HUES64 (cell line): ENCODE measurements around the gene BLOC1S1.
A peak's percentile ranks its signal among the peaks of the same experiment; 100 is the strongest.

Experiments
- H3K27ac ChIP-seq: 2 replicates; pipeline ENCODE4 v1.7.0; 2013; ENCODE audit warnings: low read depth, low read length, inconsistent platforms
- H3K27me3 ChIP-seq: 2 replicates; pipeline ENCODE4 v1.6.1; 2013; ENCODE audit warnings: mild to moderate bottlenecking, low read length; ENCODE audit not compliant: insufficient read depth
- H3K36me3 ChIP-seq: 2 replicates; pipeline ENCODE4 v1.6.1; 2013; ENCODE audit warnings: mild to moderate bottlenecking, low read length; ENCODE audit not compliant: insufficient read depth
- H3K4me1 ChIP-seq: 2 replicates; pipeline ENCODE4 v1.6.1; 2013; ENCODE audit warnings: mild to moderate bottlenecking, low read length, moderate library complexity; ENCODE audit not compliant: insufficient read depth
- H3K4me3 ChIP-seq: 2 replicates; pipeline ENCODE4 v1.5.1; 2013; ENCODE audit warnings: mild to moderate bottlenecking, low read length, moderate library complexity
- H3K9ac ChIP-seq: 2 replicates; pipeline ENCODE4 v1.6.1; 2013; ENCODE audit warnings: mild to moderate bottlenecking, low read depth, low read length
- H3K9me3 ChIP-seq: 2 replicates; pipeline ENCODE4 v1.6.1; 2013; ENCODE audit warnings: low read depth, low read length; ENCODE audit not compliant: insufficient read depth
- WGBS: fragments of 150-250, 120-280 bp; methylation state at CpG from one replicate; pipeline ENCODE4 v1.1.7; 2013; ENCODE audit warnings: missing lambda C conversion rate; 5-methylcytosine and 5-hydroxymethylcytosine counted together

The BLOC1S1 gene

GRCh38 chr12:55712700-55713415, 3.0 kb upstream of the BLOC1S1 start:
- no peak overlapping the region for H3K4me3 ChIP-seq
- H3K9ac ChIP-seq = no peak overlapping the region
- 88% methylated on average over 1 of the region's 1 CpG for WGBS
- peaks cover 28% of the 10 kb centered on the region for H3K4me1 ChIP-seq
- peaks cover 19% of the 10 kb centered on the region; the same call in 1 of the 2 replicates for H3K27me3 ChIP-seq
- no peaks in the 10 kb centered on the region for H3K9me3 ChIP-seq
- no peak overlapping the region for H3K27ac ChIP-seq
- no peaks in the 10 kb centered on the region for H3K36me3 ChIP-seq

GRCh38 chr12:55713721-55714120, 2.1 kb upstream of the BLOC1S1 start:
- Histone ChIP-seq H3K9me3 (no peaks in the 10 kb centered on the region), H3K27ac (no peak overlapping the region), H3K36me3 (no peaks in the 10 kb centered on the region), H3K9ac (no peak overlapping the region), H3K4me1 (peaks cover 32% of the 10 kb centered on the region), H3K27me3 (peaks cover 19% of the 10 kb centered on the region; the same call in 1 of the 2 replicates), H3K4me3 (no peak overlapping the region)
- 85% methylated on average over 1 of the region's 2 CpGs for WGBS

DNA sequence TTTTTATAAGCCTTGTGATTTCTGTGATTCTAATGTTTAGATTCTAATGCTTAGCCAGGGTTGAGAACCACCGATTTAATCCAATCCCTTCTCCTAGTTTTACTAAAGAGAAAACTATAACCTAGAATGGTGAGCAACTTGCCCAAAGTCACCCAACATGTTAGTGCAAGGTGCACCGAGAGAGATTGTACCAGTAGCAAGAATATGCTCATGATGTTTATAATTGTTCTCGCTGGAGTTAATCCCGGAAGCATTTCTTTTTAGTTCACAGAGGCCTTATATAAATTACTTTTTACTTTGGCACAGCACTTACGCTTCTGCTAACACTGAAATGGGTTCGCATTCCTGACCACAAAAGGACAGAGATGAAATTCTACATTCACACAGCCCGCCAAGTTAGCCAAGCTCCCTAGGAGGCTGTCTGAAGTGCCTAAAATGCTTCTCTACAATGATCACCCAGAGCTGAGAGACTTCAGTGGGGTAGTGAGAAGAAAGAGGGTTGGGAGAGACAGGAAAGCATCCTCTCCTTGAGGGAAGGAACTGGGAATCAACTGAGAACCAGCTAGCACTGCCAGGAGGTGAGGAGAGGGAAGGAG, 579 bp upstream of the BLOC1S1 start:
- H3K4me1 ChIP-seq = peaks cover 33% of the 10 kb centered on the region
- H3K9me3 ChIP-seq = no peaks in the 10 kb centered on the region
- peak overlapping the region; percentile 90 for H3K9ac ChIP-seq
- WGBS = 76% methylated on average over 7 of the region's 7 CpGs
- peaks cover 14% of the 10 kb centered on the region; the same call in 1 of the 2 replicates for H3K27me3 ChIP-seq
- H3K27ac ChIP-seq = peak overlapping the region; percentile 91
- peak overlapping the region; percentile 86 for H3K4me3 ChIP-seq
- H3K36me3 ChIP-seq = no peaks in the 10 kb centered on the region

DNA sequence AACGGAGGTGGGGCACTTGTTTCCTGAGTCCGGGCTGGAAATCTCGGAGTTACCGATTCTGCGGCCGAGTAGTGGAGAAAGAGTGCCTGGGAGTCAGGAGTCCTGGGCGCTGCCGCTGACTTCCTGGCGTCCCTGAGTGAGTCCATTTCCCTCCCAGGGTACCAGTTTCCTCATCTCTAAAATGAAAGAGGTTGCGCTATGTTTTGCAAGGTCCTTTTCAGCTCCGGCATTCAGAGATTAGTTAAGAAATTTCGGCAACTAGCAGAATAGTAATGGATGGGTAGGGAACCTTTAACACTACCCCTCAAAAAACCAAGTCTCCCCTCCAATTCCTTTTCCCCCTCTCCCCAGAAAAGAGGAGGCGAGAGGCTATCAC, 724 bp downstream of the BLOC1S1 start:
- peak overlapping the region; percentile 91 for H3K27ac ChIP-seq
- H3K4me3 ChIP-seq = peak overlapping the region; percentile 86
- H3K4me1 ChIP-seq = peaks cover 33% of the 10 kb centered on the region
- 3% methylated on average over 12 of the region's 13 CpGs for WGBS
- peaks cover 14% of the 10 kb centered on the region; the same call in 1 of the 2 replicates for H3K27me3 ChIP-seq
- H3K36me3 ChIP-seq = no peaks in the 10 kb centered on the region
- H3K9ac ChIP-seq = peak overlapping the region; percentile 90
- no peaks in the 10 kb centered on the region for H3K9me3 ChIP-seq

DNA sequence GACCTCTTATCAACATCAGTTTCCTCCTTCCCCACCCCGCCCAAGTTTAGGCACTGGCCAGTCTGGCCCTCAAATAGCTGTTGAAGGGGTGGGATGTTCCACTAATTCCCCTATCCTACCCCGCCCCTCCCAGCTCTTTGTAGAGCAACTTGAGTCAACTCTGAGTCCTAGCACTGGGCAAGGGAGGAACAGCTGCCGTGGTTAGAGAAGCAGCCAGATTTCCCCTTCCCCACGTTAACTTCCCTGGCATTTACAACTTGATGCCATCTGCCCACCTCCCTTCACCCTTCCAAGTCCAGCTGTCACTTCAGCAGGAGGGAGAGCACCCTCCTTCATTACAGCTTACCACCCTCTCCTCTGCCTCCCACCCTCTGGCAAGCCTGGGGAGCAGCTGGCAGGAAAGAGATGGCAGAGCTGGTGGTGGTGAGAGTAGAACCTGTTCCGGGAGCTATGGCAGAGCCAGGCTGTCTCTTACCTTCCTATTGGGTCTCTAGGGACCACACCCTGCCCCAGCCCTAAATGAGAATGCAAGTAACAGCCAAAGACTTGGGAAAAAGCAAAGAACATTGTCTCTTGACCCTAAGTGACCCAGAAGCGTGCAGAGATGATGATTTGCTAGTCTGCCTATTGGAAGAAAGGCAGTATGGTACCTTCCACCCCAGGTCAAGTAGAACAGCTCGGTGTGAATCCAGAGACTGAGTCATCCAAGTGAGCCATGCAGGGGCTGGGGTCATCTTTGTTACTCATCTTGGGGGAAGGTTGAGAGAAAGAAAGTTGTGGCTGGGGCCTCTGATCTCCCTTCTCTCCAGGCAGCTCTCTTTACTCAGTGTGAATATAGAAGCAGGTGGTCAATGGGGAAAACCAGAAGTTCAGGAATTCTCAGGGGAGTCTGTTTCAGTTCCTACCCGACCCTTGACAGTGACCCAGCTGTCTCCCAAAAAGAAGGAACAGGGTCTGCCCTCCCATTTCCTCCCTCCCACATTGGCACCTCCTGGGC, 1.5 kb downstream of the BLOC1S1 start:
- H3K4me1 ChIP-seq = peaks cover 33% of the 10 kb centered on the region
- 33% methylated on average over 7 of the region's 8 CpGs for WGBS
- peak overlapping the region; percentile 91 for H3K27ac ChIP-seq
- H3K27me3 ChIP-seq = peaks cover 7% of the 10 kb centered on the region; the same call in 1 of the 2 replicates
- peak overlapping the region; percentile 90 for H3K9ac ChIP-seq
- no peaks in the 10 kb centered on the region for H3K36me3 ChIP-seq
- no peaks in the 10 kb centered on the region for H3K9me3 ChIP-seq
- peak overlapping the region; percentile 86 for H3K4me3 ChIP-seq

DNA sequence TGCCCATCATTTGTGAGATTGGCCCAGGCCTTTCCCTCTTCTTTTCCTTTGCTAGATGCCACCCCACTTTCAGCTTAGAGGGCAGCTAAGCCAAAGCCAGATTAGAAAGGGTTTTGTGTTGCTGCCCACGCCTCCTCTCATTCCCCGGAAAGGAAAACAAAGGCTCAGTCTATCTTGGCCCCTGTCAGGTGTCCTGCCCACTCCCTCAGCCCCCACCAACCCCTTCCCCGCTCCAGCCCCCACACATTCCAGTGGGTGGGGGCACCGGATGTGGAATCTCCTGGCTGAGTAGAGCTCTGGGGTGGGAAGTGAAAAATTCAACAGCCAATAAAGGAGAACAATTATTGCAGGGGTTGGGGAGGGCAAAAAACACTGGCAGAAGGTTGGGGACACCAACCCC, 2.2 kb downstream of the BLOC1S1 start:
- H3K4me3 ChIP-seq = peak overlapping the region; percentile 86; the same call in 1 of the 2 replicates
- H3K9me3 ChIP-seq = no peaks in the 10 kb centered on the region
- H3K4me1 ChIP-seq = peaks cover 33% of the 10 kb centered on the region
- WGBS = 36% methylated on average over 2 of the region's 4 CpGs
- peak overlapping the region; percentile 90; the same call in 1 of the 2 replicates for H3K9ac ChIP-seq
- peaks cover under 1% of the 10 kb centered on the region; the same call in 1 of the 2 replicates for H3K36me3 ChIP-seq
- H3K27ac ChIP-seq = peak overlapping the region; percentile 91
- 0 out of 2 replicates have a peak, but pooled peaks cover 1% of the 10 kb centered on the region for H3K27me3 ChIP-seq

GRCh38 chr12:55718624-55719275, 2.9 kb downstream of the BLOC1S1 start:
- Histone ChIP-seq H3K36me3 (peaks cover 7% of the 10 kb centered on the region), H3K4me3 (peak overlapping the region; percentile 86; the same call in 1 of the 2 replicates), H3K27ac (peak overlapping the region; percentile 91), H3K27me3 (no peaks in the 10 kb centered on the region), H3K4me1 (peaks cover 33% of the 10 kb centered on the region), H3K9me3 (no peaks in the 10 kb centered on the region), H3K9ac (peak overlapping the region; percentile 46; the same call in 1 of the 2 replicates)
- 76% methylated on average over 4 of the region's 4 CpGs for WGBS

DNA sequence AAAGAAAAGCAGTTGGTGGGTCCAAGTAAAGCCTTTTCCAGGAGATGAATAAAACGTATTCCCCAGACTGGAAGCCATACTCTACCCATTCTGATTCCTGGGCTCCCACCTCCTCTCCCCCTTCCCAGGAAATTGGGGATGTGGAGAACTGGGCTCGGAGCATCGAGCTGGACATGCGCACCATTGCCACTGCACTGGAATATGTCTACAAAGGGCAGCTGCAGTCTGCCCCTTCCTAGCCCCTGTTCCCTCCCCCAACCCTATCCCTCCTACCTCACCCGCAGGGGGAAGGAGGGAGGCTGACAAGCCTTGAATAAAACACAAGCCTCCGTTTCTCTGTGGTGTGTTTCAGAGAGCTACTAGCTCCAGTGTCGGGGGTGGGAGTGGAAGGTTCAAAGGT, 3.5 kb downstream of the BLOC1S1 start:
- no peak overlapping the region for H3K4me3 ChIP-seq
- H3K36me3 ChIP-seq = peaks cover 13% of the 10 kb centered on the region
- peaks cover 33% of the 10 kb centered on the region for H3K4me1 ChIP-seq
- H3K9ac ChIP-seq = no peak overlapping the region
- H3K27me3 ChIP-seq = no peaks in the 10 kb centered on the region
- H3K9me3 ChIP-seq = no peaks in the 10 kb centered on the region
- no peak overlapping the region for H3K27ac ChIP-seq
- WGBS = 86% methylated on average over 7 of the region's 7 CpGs

DNA sequence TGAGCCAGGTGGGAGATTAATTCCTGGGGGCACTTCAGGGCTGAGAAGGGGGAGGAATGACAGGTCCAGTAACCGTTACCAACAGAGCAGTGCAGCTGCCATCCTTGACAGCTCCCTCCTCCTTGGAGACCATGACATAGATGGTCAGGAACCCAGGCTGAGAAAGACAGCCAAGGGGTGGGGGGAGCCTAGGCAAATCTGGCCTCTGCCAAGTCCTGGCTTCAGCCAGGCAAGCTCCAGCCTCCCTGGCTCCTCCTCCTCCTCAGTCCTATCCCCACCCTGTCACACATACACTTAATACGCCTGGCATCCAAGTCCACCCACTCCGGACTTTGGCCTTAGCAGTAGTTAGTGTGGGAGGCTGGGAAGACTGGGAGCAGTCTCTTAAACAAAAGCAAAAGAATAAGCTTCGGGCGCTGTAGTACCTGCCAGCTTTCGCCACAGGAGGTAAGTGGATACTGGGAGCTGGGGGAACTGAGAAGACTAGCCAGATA, 4.3 kb downstream of the BLOC1S1 start, which contains the start of gene RDH5:
TSS of gene RDH5 (plus strand) at position 323 of the 494 bp plus-strand sequence. CDS start 792 bp downstream, outside the sequence.
- H3K36me3 ChIP-seq = peaks cover 19% of the 10 kb centered on the region
- peaks cover 32% of the 10 kb centered on the region for H3K4me1 ChIP-seq
- H3K27ac ChIP-seq = no peak within 1 kb of the TSS
- no peaks in the 10 kb centered on the region for H3K9me3 ChIP-seq
- WGBS = 91% methylated on average over 6 of the region's 6 CpGs
- H3K4me3 ChIP-seq = no peak within 1 kb of the TSS
- H3K9ac ChIP-seq = no peak within 1 kb of the TSS
- no peaks in the 10 kb centered on the region for H3K27me3 ChIP-seq

- no peaks in the 10 kb centered on the region for H3K27me3 ChIP-seq
- H3K27ac ChIP-seq = no peak overlapping the region
- no peak overlapping the region for H3K9ac ChIP-seq
- WGBS = 69% methylated on average over 9 of the region's 9 CpGs
- no peak overlapping the region for H3K4me3 ChIP-seq
- H3K36me3 ChIP-seq = peaks cover 27% of the 10 kb centered on the region
- H3K4me1 ChIP-seq = peaks cover 27% of the 10 kb centered on the region
- H3K9me3 ChIP-seq = no peaks in the 10 kb centered on the region
Observed at GRCh38 chr12:55720894-55721444, 5.1 kb downstream of the BLOC1S1 start.
